ENCODE data around the gene CXCL16. TPM values are rescaled to one million over a fixed set of nuclear protein-coding genes. Genes with fewer than 3 reads are reported as not detected.

The CXCL16 gene
- total RNA-seq, 1 experiment from 2014 or later, result 4.0 TPM

Other genes with a start within 250 kb of the CXCL16 start
- not detected in 2 replicates for gene SPNS2, start 241.0 kb downstream of the CXCL16 start, total RNA-seq (2021)
- 163 and 177 TPM in 2 replicates for gene MYBBP1A, start 184.5 kb downstream of the CXCL16 start, total RNA-seq (2021)
- gene GGT6, start 179.4 kb downstream of the CXCL16 start, total RNA-seq (2021), result not detected in 2 replicates
- gene SMTNL2, start 155.4 kb downstream of the CXCL16 start, total RNA-seq (2021), result not detected in 2 replicates
- gene ALOX15, start 98.2 kb downstream of the CXCL16 start, total RNA-seq (2021), result 0.13 TPM in 1 of 2 replicates, not detected in the other
- gene PELP1, start 35.8 kb downstream of the CXCL16 start, total RNA-seq (2021), result 142 and 161 TPM in 2 replicates
- 82.2 and 100 TPM in 2 replicates for gene ARRB2, start 29.3 kb downstream of the CXCL16 start, total RNA-seq (2021)
- 13.7 and 22.5 TPM in 2 replicates for gene MED11, start 8.5 kb downstream of the CXCL16 start, total RNA-seq (2021)
- 0.17 and 0.37 TPM in 2 replicates for gene ZMYND15, start 95 bp downstream of the CXCL16 start, total RNA-seq (2021)
- gene TM4SF5, start 32.0 kb upstream of the CXCL16 start, total RNA-seq (2021), result not detected in 2 replicates
- gene VMO1, start 46.4 kb upstream of the CXCL16 start, total RNA-seq (2021), result 28.6 and 39.7 TPM in 2 replicates
- gene GLTPD2, start 49.0 kb upstream of the CXCL16 start, total RNA-seq (2021), result not detected in 2 replicates
- 332 and 371 TPM in 2 replicates for gene PSMB6, start 56.2 kb upstream of the CXCL16 start, total RNA-seq (2021)
- gene PLD2, start 67.2 kb upstream of the CXCL16 start, total RNA-seq (2021), result 20.1 and 31.7 TPM in 2 replicates
- 67.7 and 72.1 TPM in 2 replicates for gene MINK1, start 93.4 kb upstream of the CXCL16 start, total RNA-seq (2021)
- gene C17orf107, start 159.6 kb upstream of the CXCL16 start, total RNA-seq (2021), result 2.7 and 4.8 TPM in 2 replicates
- 0.21 and 0.79 TPM in 2 replicates for gene CHRNE, start 163.2 kb upstream of the CXCL16 start, total RNA-seq (2021)
- not detected in 2 replicates for gene GP1BA, start 192.3 kb upstream of the CXCL16 start, total RNA-seq (2021)
- gene SLC25A11, start 200.1 kb upstream of the CXCL16 start, total RNA-seq (2021), result 113 and 129 TPM in 2 replicates
- gene RNF167, start 200.3 kb upstream of the CXCL16 start, total RNA-seq (2021), result 77.3 and 78.8 TPM in 2 replicates
- 1,021 and 1,026 TPM in 2 replicates for gene PFN1, start 208.6 kb upstream of the CXCL16 start, total RNA-seq (2021)
- 12.3 and 16.6 TPM in 2 replicates for gene ENO3, start 211.2 kb upstream of the CXCL16 start, total RNA-seq (2021)
- 74.8 and 88.9 TPM in 2 replicates for gene SPAG7, start 227.9 kb upstream of the CXCL16 start, total RNA-seq (2021)
- 16.3 and 24.8 TPM in 2 replicates for gene CAMTA2, start 247.7 kb upstream of the CXCL16 start, total RNA-seq (2021)

Data from A673 (cell line).